Measurements from ENCODE around the gene ABCA9. TPM values are rescaled to one million over a fixed set of nuclear protein-coding genes. Genes with fewer than 3 reads are reported as not detected.

The ABCA9 gene
- total RNA-seq, 4 donors from 2014 or later = 6.0 to 38.2 (median 8.5) TPM

DNA sequence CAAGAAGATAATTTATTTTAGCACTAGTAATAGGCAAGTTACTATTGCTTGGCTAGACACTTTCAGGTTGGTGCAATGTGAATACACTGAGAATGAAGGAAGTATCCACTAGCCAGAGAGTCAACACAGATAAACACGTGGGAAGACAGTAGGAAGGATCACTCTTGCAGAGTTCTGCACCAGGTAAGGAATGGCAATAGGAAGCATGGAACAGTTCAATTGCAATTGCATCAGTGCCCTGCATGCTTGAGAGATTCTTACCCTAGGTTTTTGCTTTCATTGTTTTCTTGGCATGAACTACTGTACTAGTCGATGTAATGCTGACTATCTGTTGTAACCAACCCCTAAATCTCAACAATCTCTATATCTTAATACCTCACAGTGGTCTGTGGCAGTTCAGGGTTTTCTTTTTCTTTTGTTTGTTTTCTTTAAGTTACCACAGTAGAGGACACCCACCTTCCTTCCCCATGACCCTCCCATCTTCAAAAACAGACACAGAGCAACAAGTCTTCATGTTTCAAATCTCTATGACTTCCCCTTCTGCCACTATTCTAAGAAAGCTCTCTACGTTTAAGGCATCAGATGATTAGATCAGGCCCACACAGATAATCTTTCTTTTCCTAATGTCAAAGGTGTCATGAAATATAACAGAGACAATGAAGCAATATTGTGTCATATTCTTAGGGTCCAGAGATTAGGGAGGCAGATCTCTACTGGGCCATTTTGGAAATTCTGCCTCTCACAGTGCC lies 87.5 kb downstream of the ABCA9 start:
- Histone ChIP-seq H3K4me1 (no peaks in the 10 kb centered on the region), H3K27me3 (no peaks in the 10 kb centered on the region), H3K27ac (no peak overlapping the region), H3K36me3 (peaks cover 0 to 33% of the 10 kb centered on the region in 2 donors), H3K9me3 (no peaks in the 10 kb centered on the region), H3K4me3 (no peak overlapping the region)
- TF ChIP-seq POLR2A (IDR thresholded peaks at IDR 0.05) (no peak), CTCF (IDR thresholded peaks at IDR 0.05 in 4 of 5, conservative IDR thresholded peaks at IDR 0.05 in 1 of 5) (no peak)
- intact Hi-C loops (cut with DNase I; ENCODE audit: low total_unique reads) = no loop called here
- DNase-seq = no peak
- ATAC-seq = no peak
- in situ Hi-C loops (cut with MboI; ENCODE audit: low sequenced_read_pairs in 4 of 4) = loop anchor here in 2 of 4 donors (5.0 to 10.0 kb wide), 2 partner anchors 196 to 198 kb away; no protein-coding TSS in a partner anchor

GRCh38 chr17:68972119-68972704 lies 88.5 kb downstream of the ABCA9 start:
- H3K4me3 ChIP-seq = no peak overlapping the region
- in situ Hi-C loops (cut with MboI; ENCODE audit: low sequenced_read_pairs in 4 of 4) = loop anchor here in 2 of 4 donors (5.0 to 10.0 kb wide), 2 partner anchors 195 to 197 kb away; no protein-coding TSS in a partner anchor
- intact Hi-C loops (cut with DNase I; ENCODE audit: low total_unique reads) = loop anchor here (1.0 kb wide), 1 partner anchor 196 kb away; no protein-coding TSS in a partner anchor
- no peaks in the 10 kb centered on the region for H3K27me3 ChIP-seq
- DNase-seq = no peak
- peak; percentile 25 to 52 (median 44) for TF ChIP-seq CTCF (IDR thresholded peaks at IDR 0.05 in 4 of 5, conservative IDR thresholded peaks at IDR 0.05 in 1 of 5)
- TF ChIP-seq POLR2A (IDR thresholded peaks at IDR 0.05) = no peak
- H3K27ac ChIP-seq = no peak overlapping the region
- H3K4me1 ChIP-seq = no peaks in the 10 kb centered on the region
- H3K9me3 ChIP-seq = no peaks in the 10 kb centered on the region
- peaks cover 0 to 32% of the 10 kb centered on the region in 2 donors for H3K36me3 ChIP-seq
- no peak for ATAC-seq

DNA sequence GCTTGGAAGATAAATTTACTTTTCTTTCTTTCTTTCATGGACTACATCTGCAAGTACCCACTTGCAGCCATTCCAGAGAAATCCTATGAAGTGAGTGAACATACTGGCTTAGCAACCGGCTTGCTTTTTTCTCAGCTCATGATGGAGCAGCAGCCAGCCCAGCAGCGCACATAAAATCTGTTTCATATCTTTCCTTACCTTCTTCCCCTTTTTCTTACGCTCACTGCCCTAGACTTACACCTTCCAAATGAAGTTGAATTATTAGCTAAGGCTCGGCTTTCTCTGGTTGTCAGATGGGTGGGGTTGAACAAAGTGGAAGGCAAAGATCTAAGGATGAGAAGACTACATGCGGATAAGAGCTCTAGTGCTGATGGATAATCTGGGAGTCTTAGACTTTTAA lies 91.6 kb downstream of the ABCA9 start:
- H3K4me3 ChIP-seq = no peak overlapping the region
- H3K27ac ChIP-seq = no peak overlapping the region
- H3K36me3 ChIP-seq = peaks cover 0 to under 1% of the 10 kb centered on the region in 2 donors
- ATAC-seq = no peak
- H3K4me1 ChIP-seq = no peaks in the 10 kb centered on the region
- in situ Hi-C loops (cut with MboI; ENCODE audit: low sequenced_read_pairs in 4 of 4) = loop anchor here in 2 of 4 donors (5.0 to 10.0 kb wide), 2 partner anchors 192 to 194 kb away; no protein-coding TSS in a partner anchor
- no peaks in the 10 kb centered on the region for H3K9me3 ChIP-seq
- no peaks in the 10 kb centered on the region for H3K27me3 ChIP-seq
- TF ChIP-seq CTCF (IDR thresholded peaks at IDR 0.05 in 4 of 5, conservative IDR thresholded peaks at IDR 0.05 in 1 of 5) (no peak), POLR2A (IDR thresholded peaks at IDR 0.05) (no peak)
- intact Hi-C loops (cut with DNase I; ENCODE audit: low total_unique reads) = no loop called here
- DNase-seq = no peak

DNA sequence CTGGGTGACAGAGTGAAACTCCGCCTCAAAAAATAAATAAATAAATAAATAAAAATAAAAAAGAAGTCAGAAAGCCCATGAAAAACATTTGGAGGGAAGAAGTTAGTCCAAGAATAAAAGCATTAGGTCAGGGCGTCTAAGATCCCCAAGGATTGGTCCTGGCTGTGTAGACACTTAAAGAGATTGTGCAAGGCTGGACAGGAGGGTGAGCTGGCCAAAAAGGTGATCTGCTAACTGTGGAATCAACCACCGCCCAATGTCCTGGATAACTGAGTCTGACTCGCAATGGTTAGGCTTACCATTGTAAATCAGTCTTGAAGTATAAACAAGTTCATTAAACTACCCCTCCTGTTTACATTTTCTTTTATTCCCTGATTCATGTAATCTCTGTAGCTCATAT lies 96.8 kb downstream of the ABCA9 start:
- intact Hi-C loops (cut with DNase I; ENCODE audit: low total_unique reads) = no loop called here
- Histone ChIP-seq H3K36me3 (no peaks in the 10 kb centered on the region), H3K27me3 (no peaks in the 10 kb centered on the region), H3K4me1 (no peaks in the 10 kb centered on the region), H3K27ac (peak overlapping the region in 2 of 4 donors; percentile 18 to 27), H3K4me3 (no peak overlapping the region), H3K9me3 (no peaks in the 10 kb centered on the region)
- ATAC-seq = peak; percentile 74 to 79
- TF ChIP-seq CTCF (IDR thresholded peaks at IDR 0.05 in 4 of 5, conservative IDR thresholded peaks at IDR 0.05 in 1 of 5) (no peak), POLR2A (IDR thresholded peaks at IDR 0.05) (no peak)
- in situ Hi-C loops (cut with MboI; ENCODE audit: low sequenced_read_pairs in 4 of 4) = loop anchor here in 1 of 4 donors (10.0 kb wide), 1 partner anchor 189 kb away; no protein-coding TSS in a partner anchor
- DNase-seq = peak; percentile 9 to 58
